Measurements from ENCODE around the gene SKP2.

Gene SKP2

GRCh38 chr5:36200513-36200912 lies 48.6 kb downstream of the SKP2 start:
- DNase-seq (ENCODE audit: low spot score), result no peak

- no peak for DNase-seq (ENCODE audit: low spot score)
Measured at GRCh38 chr5:36202521-36202961, 50.6 kb downstream of the SKP2 start.

DNA sequence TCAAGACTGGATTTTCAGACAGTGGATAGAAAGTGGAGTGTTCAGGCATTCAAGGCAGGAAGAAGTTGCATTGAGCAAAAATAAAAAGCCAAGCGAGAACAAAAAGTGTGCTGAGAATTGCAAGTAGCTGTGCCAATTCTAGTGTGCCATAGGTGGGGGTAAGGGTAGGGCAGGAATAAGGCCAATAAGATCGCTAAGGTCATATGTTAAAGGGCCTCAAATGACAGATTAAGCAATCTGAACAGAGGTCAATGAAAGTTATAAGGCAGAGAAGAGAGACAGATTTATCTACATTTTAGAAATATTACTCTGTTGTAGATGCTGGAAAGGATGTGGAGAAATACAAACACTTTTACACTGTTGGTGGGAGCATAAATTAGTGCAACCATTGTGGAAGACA lies 53.4 kb downstream of the SKP2 start:
- no peak for DNase-seq (ENCODE audit: low spot score)

DNA sequence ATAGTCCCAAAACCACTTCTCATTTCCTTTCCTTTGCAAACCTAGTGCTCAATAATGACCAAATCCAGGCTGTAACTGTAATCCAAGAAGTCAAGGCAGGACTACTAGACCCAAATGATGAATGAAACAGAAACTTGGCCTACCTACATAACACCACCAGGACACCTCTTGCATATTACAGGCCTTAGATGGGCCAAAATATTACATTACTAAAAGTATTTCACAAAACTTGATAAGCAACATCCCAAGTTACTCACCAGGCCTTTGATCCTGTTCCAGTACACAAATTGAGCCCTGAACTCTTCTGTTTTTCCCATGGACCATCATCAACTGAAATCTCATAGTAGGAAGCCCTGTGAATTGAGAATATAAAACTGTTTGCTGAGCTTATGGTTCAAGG lies 55.0 kb downstream of the SKP2 start:
- DNase-seq (ENCODE audit: low spot score), result no peak

GRCh38 chr5:36208786-36209185 lies 56.9 kb downstream of the SKP2 start:
- no peak for DNase-seq (ENCODE audit: low spot score)

- no peak for DNase-seq (ENCODE audit: low spot score)
Measured at GRCh38 chr5:36209664-36210063, 57.8 kb downstream of the SKP2 start.

DNA sequence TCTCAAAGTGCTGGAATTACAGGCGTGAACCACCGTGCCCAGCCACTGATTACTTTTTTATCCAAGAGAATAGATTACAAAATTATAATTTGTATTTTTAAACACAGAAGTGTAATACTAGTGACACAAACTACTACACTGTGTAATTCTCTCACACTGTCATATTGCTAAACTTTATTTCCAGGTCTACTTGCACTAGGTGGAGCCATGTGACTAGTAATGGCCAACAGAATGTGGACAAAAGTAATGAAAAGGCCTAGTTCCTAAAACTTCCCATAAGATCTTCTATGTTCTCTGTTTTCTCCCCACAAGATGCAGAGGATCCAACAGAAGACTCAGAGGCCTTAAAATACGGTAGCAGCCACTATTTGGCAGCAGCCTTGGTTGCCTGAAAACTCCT lies 62.5 kb downstream of the SKP2 start:
- DNase-seq (ENCODE audit: low spot score), result no peak

DNA sequence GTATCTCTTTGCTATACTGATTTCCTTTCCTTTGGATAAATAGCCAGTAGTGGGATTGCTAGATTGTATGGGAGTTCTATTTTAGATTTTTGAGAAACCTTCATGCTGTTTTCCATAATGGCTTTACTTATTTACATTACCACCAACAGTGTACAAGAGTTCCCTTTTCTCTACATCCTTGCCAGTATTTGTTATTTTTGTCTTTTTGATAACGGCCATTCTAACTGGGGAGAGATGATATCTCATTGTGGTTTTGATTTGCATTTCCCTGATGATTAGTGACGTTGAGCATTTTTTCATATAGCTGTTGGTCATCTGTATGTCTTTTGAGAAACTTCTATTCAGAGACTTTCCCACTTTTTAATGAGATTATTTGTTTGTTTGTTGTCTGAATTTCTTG lies 64.0 kb downstream of the SKP2 start:
- no peak for DNase-seq (ENCODE audit: low spot score)

GRCh38 chr5:36217567-36217966 lies 65.7 kb downstream of the SKP2 start:
- DNase-seq (ENCODE audit: low spot score), result no peak

DNA sequence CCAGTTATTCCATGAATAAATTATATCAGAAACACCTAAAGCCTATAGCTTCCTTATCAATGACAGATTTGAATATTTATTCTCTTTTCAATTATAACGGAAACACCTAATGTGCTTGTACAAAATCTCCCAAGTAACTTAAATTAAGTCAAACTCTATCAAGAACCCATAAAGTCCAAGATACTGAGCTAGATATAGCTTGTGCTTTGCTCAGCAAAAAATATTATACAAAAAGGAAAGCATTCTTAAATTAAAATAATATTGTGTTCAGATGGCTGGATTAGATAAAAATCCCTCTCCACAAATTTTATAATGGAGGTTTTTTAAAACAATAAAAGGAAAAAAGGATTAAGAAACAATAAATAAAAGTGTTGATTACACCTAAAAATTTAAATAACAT lies 66.1 kb downstream of the SKP2 start:
- DNase-seq (ENCODE audit: low spot score), result no peak

DNA sequence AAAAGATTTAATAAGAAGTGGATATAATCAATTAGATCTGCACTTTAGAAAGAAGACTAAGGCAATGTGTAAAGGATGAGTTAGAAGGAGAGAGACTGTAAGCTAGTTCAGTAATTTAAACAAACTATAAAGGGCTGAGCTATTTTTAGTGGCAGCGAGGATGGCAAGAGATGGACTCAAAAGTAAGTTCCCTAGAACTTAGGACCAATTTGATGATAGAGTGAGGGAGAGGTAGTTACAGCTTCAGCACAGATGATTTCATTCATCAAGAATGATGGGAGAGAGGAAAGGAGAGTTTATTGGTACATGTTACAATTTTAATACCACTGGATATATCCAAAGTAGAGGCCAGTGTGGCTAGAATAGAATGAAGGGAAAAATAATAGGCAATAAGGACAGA lies 70.7 kb downstream of the SKP2 start:
- no peak for DNase-seq (ENCODE audit: low spot score)

DNA sequence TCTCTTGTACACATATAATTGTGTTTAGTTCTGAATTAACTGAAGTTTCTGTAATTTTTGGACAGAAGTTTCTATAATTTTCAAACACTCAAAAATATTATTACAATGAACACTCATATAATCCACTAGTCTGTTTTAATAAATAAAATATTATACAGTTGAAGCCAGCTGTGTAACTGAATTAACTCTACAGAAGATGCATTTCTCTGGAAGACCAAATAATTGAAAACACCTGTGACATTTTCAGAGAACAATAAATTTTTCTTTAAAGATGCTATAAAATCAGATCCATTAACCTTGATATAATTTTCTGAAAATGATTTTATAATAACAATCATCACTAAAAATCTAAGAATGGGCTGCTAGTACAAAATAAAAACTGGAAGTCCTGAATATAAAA lies 75.1 kb downstream of the SKP2 start:
- DNase-seq (ENCODE audit: low spot score), result no peak

DNA sequence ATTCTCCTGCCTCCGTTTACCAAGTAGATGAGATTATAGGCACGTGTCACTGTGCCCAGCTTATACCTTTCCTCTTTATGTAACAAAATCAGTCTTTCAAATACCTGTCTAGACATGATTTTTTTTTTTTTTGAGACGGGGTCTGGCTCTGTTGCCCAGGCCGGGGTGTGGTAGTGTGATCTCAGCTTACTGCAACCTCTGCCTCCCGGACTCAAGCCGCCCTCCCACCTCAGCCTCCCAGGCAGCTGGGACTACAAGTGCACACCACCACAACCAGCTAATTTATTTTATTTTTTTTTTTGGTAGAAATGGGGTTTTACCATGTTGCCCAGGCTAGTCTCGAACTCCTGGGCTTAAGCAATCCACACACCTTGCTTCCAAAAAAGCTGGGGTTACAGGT lies 76.6 kb downstream of the SKP2 start:
- no peak for DNase-seq (ENCODE audit: low spot score)

DNA sequence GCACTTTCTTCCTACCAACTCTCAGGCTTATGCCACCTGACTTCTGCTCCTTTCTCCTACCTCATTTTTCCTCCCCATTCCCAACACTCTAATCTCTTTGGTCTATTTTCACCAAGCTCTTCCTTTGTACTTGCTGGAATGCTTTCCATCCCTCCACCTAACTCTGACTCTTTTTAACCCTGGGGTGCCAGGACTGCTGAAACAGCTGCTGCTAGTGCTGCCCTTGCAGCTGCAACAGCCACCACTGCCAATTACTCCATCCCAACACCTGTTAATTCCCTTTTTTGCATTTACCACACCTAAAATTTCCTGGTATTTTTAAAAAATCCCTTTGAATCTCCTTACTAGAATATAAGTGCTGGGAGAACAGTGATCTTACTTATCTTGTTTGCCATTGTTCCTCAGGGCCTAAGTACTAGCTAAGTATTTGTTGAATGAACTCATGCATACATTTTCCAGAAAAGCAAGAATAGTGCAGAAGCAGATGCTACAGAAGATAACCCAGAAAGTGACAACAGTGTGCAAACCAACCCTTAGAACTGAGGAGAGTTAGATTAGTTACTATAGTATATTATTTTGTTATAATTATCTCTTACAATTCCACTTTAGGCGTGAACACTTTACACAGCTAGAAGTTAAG lies 78.4 kb downstream of the SKP2 start:
- no peak for DNase-seq (ENCODE audit: low spot score)

DNA sequence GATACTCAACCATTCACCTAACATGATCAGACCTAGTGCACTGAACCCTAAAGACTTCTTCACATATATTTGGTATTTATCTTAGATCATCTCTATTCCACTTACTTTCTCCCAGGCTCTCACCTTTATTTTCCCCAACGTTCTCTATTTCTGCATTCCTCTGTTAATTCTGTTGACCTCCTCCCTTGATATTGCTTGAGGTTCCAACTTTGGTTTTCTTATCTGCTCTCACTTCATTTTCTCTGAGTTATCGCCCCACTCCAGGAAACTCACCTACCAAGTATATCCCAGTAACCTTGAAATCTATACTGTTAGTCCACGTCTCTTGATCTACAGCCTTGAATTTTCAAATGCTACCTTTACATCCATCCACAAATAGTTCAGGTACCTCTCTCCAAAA lies 80.6 kb downstream of the SKP2 start:
- no peak for DNase-seq (ENCODE audit: low spot score)
